Measurements from ENCODE around the gene FAM111A.

Gene FAM111A

DNA sequence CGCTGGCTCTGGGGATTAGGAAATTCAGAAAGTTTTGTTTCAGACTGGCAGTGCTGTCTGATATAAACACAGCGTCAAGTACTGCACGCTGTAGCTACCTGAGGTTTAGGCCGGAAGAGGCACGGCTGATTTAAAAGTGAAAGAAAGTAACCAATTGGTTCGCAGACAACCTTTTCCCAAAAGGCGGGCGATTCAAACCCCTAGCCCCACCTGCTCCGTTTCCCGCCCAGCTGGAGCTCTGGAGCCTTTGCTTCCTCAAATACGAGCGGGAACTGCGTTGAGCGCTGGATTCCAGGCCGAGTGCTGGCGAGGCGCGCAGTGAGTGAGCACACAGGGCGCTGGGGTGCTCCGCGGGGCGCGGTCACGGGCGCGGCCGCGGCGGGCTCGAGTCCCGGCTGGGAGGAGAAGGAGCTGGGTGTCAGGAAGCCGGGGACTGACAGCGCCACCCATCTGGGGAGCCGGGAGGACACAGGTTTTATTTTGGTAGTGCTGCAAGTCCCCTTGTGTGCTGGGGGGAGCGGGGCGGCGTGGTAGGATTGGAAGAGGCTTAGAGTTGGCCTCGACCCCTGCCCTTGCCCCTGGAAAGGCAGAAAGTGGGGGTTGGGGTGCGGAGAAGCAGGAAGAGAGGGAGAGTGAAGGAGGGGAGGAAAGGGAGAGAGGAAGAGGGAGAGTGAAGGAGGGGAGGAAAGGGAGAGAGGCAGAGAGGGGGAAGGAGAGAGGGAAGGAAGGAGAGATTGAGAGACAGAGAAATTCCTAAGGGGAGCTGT lies 2.1 kb downstream of the FAM111A start:
- TF ChIP-seq, protein P1, sequence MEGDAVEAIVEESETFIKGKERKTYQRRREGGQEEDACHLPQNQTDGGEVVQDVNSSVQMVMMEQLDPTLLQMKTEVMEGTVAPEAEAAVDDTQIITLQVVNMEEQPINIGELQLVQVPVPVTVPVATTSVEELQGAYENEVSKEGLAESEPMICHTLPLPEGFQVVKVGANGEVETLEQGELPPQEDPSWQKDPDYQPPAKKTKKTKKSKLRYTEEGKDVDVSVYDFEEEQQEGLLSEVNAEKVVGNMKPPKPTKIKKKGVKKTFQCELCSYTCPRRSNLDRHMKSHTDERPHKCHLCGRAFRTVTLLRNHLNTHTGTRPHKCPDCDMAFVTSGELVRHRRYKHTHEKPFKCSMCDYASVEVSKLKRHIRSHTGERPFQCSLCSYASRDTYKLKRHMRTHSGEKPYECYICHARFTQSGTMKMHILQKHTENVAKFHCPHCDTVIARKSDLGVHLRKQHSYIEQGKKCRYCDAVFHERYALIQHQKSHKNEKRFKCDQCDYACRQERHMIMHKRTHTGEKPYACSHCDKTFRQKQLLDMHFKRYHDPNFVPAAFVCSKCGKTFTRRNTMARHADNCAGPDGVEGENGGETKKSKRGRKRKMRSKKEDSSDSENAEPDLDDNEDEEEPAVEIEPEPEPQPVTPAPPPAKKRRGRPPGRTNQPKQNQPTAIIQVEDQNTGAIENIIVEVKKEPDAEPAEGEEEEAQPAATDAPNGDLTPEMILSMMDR (IDR thresholded peaks at IDR 0.05; ENCODE audit: control insufficient read depth, insufficient read depth, low read depth, low read length, missing control alignments): no peak
- DNase-seq (ENCODE audit: low read depth): peak; percentile 48
- H3K4me3 ChIP-seq (ENCODE audit: control insufficient read depth, low read depth, low read length): peak overlapping the region; percentile 79

DNA sequence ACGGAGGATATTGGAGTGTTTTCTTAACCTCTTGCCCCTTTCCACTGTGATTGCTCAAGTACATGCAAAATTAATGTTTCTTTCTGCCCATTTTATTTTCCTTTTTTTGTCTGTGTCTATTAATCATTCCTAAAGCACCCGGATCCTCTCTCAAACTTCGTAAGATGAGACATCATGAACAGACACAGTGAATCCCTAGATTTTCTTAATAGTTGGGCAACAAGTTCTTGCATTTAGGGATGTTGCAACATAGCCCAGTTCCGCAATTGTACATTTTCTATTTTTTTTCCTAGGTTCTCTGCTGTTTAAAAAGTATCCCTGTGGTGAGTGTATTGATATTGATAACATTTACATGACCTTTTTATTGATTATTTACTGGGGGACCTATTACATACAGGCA lies 2.9 kb downstream of the FAM111A start:
- H3K4me3 ChIP-seq (ENCODE audit: control insufficient read depth, low read depth, low read length): peak overlapping the region; percentile 79
- TF ChIP-seq, protein P1 (IDR thresholded peaks at IDR 0.05; ENCODE audit: control insufficient read depth, insufficient read depth, low read depth, low read length, missing control alignments): no peak
- peak; percentile 73 for DNase-seq (ENCODE audit: low read depth)

DNA sequence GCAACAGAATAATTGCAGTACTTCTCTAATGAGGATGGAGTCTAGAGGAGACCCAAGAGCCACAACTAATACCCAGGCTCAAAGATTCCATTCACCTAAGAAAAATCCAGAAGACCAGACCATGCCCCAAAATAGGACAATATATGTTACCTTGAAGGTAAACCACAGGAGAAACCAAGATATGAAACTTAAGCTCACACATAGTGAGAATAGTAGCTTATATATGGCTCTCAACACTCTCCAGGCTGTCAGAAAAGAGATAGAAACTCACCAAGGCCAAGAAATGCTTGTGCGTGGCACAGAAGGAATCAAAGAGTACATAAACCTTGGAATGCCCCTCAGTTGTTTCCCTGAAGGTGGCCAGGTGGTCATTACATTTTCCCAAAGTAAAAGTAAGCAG lies 9.1 kb downstream of the FAM111A start:
- no peak for DNase-seq (ENCODE audit: low read depth)
- no peak overlapping the region for H3K4me3 ChIP-seq (ENCODE audit: control insufficient read depth, low read depth, low read length)
- TF ChIP-seq, protein P1 (IDR thresholded peaks at IDR 0.05; ENCODE audit: control insufficient read depth, insufficient read depth, low read depth, low read length, missing control alignments): no peak

- DNase-seq (ENCODE audit: low read depth): no peak
- TF ChIP-seq, protein P1 (IDR thresholded peaks at IDR 0.05; ENCODE audit: control insufficient read depth, insufficient read depth, low read depth, low read length, missing control alignments): no peak
- H3K4me3 ChIP-seq (ENCODE audit: control insufficient read depth, low read depth, low read length): no peak overlapping the region
Observed at GRCh38 chr11:59152312-59152951, 9.8 kb downstream of the FAM111A start.

GRCh38 chr11:59154610-59155009 lies 12.0 kb downstream of the FAM111A start:
- no peak overlapping the region for H3K4me3 ChIP-seq (ENCODE audit: control insufficient read depth, low read depth, low read length)
- TF ChIP-seq, protein P1 (IDR thresholded peaks at IDR 0.05; ENCODE audit: control insufficient read depth, insufficient read depth, low read depth, low read length, missing control alignments): no peak
- no peak for DNase-seq (ENCODE audit: low read depth)

GRCh38 chr11:59157433-59157832 lies 14.8 kb downstream of the FAM111A start:
- no peak for DNase-seq (ENCODE audit: low read depth)

More at GRCh38 chr11:59157433-59157832, 14.8 kb downstream of the FAM111A start:
- TF ChIP-seq, protein P1 (IDR thresholded peaks at IDR 0.05; ENCODE audit: control insufficient read depth, insufficient read depth, low read depth, low read length, missing control alignments): no peak
- no peak overlapping the region for H3K4me3 ChIP-seq (ENCODE audit: control insufficient read depth, low read depth, low read length)

Measured in AG09309 (cell line).